OCI-LY7 (cell line): Measurements from ENCODE around the gene NCK2.

Source experiments
- EZH2phosphoT487 ChIP-seq: fragments of 200-600 bp; sonication (generic); IDR thresholded peaks from 2 replicates; pipeline ENCODE4 v1.6.1; 2018; ENCODE audit warnings: low read depth, borderline replicate concordance, mild to moderate bottlenecking, mixed run types, antibody characterized with exemption, low read length, moderate library complexity, mixed read lengths
- TF ChIP-seq, protein P1 (sequence below): fragments of 200-600 bp; sonication (generic); conservative IDR thresholded peaks from 2 replicates; pipeline ENCODE4 v1.5.1; 2014; ENCODE audit warnings: mild to moderate bottlenecking, antibody characterized with exemption, low read length, moderate library complexity, mixed read lengths

DNA sequence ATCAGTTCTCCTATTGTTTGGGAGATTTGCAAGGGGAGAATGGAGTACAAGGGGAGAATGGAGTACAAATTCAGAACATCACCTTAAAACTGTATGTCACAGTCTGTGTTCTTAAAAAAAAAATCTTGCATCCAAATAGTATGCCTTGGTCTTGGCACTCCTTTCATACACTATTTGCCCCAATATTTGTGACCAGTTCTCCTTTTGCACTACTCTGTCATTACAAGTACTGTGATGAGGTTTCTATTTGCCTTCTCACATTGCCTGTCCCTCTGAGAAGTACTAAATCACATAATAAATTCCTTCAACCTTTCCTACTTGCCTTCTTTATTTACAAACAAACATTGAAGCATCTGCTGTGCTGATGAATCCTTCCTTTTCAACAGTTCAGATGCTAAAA is 36.0 kb upstream of the NCK2 start:
- TF ChIP-seq, protein P1, sequence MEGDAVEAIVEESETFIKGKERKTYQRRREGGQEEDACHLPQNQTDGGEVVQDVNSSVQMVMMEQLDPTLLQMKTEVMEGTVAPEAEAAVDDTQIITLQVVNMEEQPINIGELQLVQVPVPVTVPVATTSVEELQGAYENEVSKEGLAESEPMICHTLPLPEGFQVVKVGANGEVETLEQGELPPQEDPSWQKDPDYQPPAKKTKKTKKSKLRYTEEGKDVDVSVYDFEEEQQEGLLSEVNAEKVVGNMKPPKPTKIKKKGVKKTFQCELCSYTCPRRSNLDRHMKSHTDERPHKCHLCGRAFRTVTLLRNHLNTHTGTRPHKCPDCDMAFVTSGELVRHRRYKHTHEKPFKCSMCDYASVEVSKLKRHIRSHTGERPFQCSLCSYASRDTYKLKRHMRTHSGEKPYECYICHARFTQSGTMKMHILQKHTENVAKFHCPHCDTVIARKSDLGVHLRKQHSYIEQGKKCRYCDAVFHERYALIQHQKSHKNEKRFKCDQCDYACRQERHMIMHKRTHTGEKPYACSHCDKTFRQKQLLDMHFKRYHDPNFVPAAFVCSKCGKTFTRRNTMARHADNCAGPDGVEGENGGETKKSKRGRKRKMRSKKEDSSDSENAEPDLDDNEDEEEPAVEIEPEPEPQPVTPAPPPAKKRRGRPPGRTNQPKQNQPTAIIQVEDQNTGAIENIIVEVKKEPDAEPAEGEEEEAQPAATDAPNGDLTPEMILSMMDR, result no peak
- TF ChIP-seq EZH2phosphoT487, result no peak
